Measurements from ENCODE around the gene HMMR.

GRCh38 chr5:163439092-163439425, 21.4 kb upstream of the HMMR start:
- TF ChIP-seq CTCF (IDR thresholded peaks at IDR 0.05) (no peak), POLR2A (IDR thresholded peaks at IDR 0.05) (no peak), EP300 (IDR thresholded peaks at IDR 0.05) (no peak)

All from tibial nerve (tissue), 4 donors.